HepG2 (cell line): ENCODE data around the gene GPC3. TPM values are rescaled to one million over a fixed set of nuclear protein-coding genes. Genes with fewer than 3 reads are reported as not detected.

ENCODE experiments used
- ADNP ChIP-seq: sonication (generic); formaldehyde crosslinking; IDR thresholded peaks from 2 replicates; pipeline ENCODE4 v1.4.0; 2020; ENCODE audit warnings: missing genetic modification reagents
- AGO1 ChIP-seq: fragments of 200-400 bp; formaldehyde crosslinking; IDR thresholded peaks from 2 replicates; pipeline ENCODE4 v1.6.1; 2017; ENCODE audit warnings: mild to moderate bottlenecking, low read depth, low read length, moderate library complexity; ENCODE audit not compliant: poor library complexity, severe bottlenecking
- ARID2 ChIP-seq: sonication (generic); formaldehyde crosslinking; IDR thresholded peaks from 2 replicates; pipeline ENCODE4 v1.8.1; 2022; ENCODE audit warnings: mild to moderate bottlenecking, missing genetic modification reagents, borderline replicate concordance
- BRCA1 ChIP-seq: sonication (generic); formaldehyde crosslinking; IDR thresholded peaks from 2 replicates; pipeline ENCODE4 v1.4.0; 2020; ENCODE audit warnings: missing genetic modification reagents
- CAMTA2 ChIP-seq: sonication (generic); formaldehyde crosslinking; IDR thresholded peaks from 2 replicates; pipeline ENCODE4 v1.4.0; 2020; ENCODE audit warnings: mild to moderate bottlenecking, missing genetic modification reagents, borderline replicate concordance
- CEBPB ChIP-seq: IDR thresholded peaks from 2 replicates; pipeline ENCODE4 v1.6.1; 2011; ENCODE audit warnings: low read depth, low read length, improper control_type of control experiment, borderline replicate concordance
- ELF3 ChIP-seq: IDR thresholded peaks from 2 replicates; pipeline ENCODE4 v1.6.1; 2016; ENCODE audit warnings: missing genetic modification reagents, missing compliant biosample characterization
- HMG20A ChIP-seq: IDR thresholded peaks from 2 replicates; pipeline ENCODE4 v1.6.1; 2016; ENCODE audit warnings: borderline replicate concordance
- KDM3A ChIP-seq: IDR thresholded peaks from 2 replicates; pipeline ENCODE4 v1.6.1; 2018; ENCODE audit warnings: low read depth, missing compliant biosample characterization
- POLR2AphosphoS5 ChIP-seq: IDR thresholded peaks from 2 replicates; pipeline ENCODE4 v1.6.1; 2012; ENCODE audit warnings: low read depth, low read length
- RBM22 ChIP-seq: fragments of 200-400 bp; formaldehyde crosslinking; optimal IDR thresholded peaks from 2 replicates; pipeline ENCODE3; 2017; ENCODE audit warnings: mild to moderate bottlenecking, low read length, moderate library complexity
- SP2 ChIP-seq: sonication (generic); formaldehyde crosslinking; IDR thresholded peaks from 2 replicates; pipeline ENCODE4 v1.5.1; 2020; ENCODE audit warnings: mild to moderate bottlenecking, missing genetic modification reagents
- THAP11 ChIP-seq: IDR thresholded peaks from 2 replicates; pipeline ENCODE4 v1.6.1; 2016; ENCODE audit warnings: missing biosample characterization, missing genetic modification reagents
- ZNF350 ChIP-seq: sonication (generic); formaldehyde crosslinking; IDR thresholded peaks from 2 replicates; pipeline ENCODE4 v1.4.0; 2020; ENCODE audit warnings: mild to moderate bottlenecking, low read depth, missing genetic modification reagents, borderline replicate concordance
- ZNF607 ChIP-seq: sonication (generic); formaldehyde crosslinking; IDR thresholded peaks from 2 replicates; pipeline ENCODE4 v1.5.1; 2020; ENCODE audit warnings: missing genetic modification reagents, mild to moderate bottlenecking, borderline replicate concordance
- ZNF644 ChIP-seq: IDR thresholded peaks from 2 replicates; pipeline ENCODE4 v1.6.1; 2016; ENCODE audit warnings: low read depth
- ZNF777 ChIP-seq: sonication (generic); formaldehyde crosslinking; IDR thresholded peaks from 2 replicates; pipeline ENCODE4 v1.4.0; 2020; ENCODE audit warnings: missing genetic modification reagents
- polyA plus RNA-seq, 8 experiments: library from polyadenylated mRNA; depleted of rRNA in 3 of 8; stranded (reverse) in 7 of 8; unstranded in 1 of 8; fragments of >200 nt; fragmentation: Illumina TruSeq in 4 of 8; extraction: Trizol in 4 of 8; gene quantifications; 2 replicates each; pipeline versions ENCODE4 v1.2.1 to v1.2.3, GENCODE V29; 2011 to 2016; ENCODE audit warnings: low read depth in 4 of 8, missing spikeins in 1 of 8, mixed read lengths in 1 of 8; ENCODE audit not compliant: insufficient read depth in 1 of 8
- total RNA-seq, 5 experiments: library from RNA; depleted of rRNA; stranded (reverse); fragments of >200 nt; fragmentation: Illumina TruSeq; extraction: Trizol; gene quantifications; 2 replicates each; pipeline ENCODE4 v1.2.3, GENCODE V29; 2016; ENCODE audit warnings: low read depth in 1 of 5
- TF ChIP-seq, protein P1 (sequence below): sonication (generic); formaldehyde crosslinking; IDR thresholded peaks from 2 replicates; pipeline ENCODE4 v1.4.0; 2020; ENCODE audit warnings: mild to moderate bottlenecking, missing genetic modification reagents
- TF ChIP-seq, protein P2 (sequence below): sonication (generic); formaldehyde crosslinking; IDR thresholded peaks from 2 replicates; pipeline ENCODE4 v1.5.1; 2020; ENCODE audit warnings: mild to moderate bottlenecking, missing genetic modification reagents, moderate library complexity
- TF ChIP-seq, protein P3 (sequence below): sonication (generic); formaldehyde crosslinking; conservative IDR thresholded peaks from 2 replicates; pipeline ENCODE4 v1.4.0; 2020; ENCODE audit warnings: missing genetic modification reagents

GPC3 gene
- total and polyA plus RNA-seq, 2 of the 13 experiments (the other 11 are each of a cell fraction or from before 2014, with no cell fraction given), result 1,799 to 3,263 TPM

DNA sequence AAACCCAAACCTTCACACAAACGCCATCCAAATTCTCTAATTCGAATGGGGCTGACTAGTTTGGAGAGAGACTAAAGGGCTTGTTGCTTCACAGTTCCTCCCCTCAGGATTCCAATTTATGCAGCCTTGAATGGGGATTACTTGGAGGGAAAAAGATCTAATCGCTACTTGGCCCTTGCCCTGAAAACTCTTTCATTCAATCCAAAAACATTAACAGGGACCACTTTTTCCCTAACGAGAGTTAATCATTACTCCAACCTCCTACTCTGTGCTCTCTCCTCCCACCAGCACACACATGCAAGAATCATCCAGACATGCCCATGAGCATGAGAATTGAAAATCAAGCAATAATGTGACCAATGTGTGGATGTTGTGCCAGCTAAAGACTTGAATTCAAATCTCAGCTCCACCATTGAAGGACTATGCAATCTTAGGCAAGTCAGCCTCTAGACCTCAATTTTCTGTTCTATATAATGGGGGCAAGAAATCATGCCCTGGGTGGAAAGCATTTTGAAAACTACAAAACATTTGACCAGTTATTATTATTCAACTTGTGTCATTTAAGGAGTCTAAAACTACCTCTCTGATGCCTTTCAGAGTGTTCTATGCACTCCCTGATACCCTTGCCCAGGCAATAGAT, 34.3 kb upstream of the GPC3 start (continued):
- TF ChIP-seq, protein P1, sequence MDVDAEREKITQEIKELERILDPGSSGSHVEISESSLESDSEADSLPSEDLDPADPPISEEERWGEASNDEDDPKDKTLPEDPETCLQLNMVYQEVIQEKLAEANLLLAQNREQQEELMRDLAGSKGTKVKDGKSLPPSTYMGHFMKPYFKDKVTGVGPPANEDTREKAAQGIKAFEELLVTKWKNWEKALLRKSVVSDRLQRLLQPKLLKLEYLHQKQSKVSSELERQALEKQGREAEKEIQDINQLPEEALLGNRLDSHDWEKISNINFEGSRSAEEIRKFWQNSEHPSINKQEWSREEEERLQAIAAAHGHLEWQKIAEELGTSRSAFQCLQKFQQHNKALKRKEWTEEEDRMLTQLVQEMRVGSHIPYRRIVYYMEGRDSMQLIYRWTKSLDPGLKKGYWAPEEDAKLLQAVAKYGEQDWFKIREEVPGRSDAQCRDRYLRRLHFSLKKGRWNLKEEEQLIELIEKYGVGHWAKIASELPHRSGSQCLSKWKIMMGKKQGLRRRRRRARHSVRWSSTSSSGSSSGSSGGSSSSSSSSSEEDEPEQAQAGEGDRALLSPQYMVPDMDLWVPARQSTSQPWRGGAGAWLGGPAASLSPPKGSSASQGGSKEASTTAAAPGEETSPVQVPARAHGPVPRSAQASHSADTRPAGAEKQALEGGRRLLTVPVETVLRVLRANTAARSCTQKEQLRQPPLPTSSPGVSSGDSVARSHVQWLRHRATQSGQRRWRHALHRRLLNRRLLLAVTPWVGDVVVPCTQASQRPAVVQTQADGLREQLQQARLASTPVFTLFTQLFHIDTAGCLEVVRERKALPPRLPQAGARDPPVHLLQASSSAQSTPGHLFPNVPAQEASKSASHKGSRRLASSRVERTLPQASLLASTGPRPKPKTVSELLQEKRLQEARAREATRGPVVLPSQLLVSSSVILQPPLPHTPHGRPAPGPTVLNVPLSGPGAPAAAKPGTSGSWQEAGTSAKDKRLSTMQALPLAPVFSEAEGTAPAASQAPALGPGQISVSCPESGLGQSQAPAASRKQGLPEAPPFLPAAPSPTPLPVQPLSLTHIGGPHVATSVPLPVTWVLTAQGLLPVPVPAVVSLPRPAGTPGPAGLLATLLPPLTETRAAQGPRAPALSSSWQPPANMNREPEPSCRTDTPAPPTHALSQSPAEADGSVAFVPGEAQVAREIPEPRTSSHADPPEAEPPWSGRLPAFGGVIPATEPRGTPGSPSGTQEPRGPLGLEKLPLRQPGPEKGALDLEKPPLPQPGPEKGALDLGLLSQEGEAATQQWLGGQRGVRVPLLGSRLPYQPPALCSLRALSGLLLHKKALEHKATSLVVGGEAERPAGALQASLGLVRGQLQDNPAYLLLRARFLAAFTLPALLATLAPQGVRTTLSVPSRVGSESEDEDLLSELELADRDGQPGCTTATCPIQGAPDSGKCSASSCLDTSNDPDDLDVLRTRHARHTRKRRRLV (CRISPR knock-in tag), result no peak
- TF ChIP-seq ZNF644 (CRISPR knock-in tag), result no peak
- TF ChIP-seq ADNP, result 0 out of 2 replicates have a peak, but pooled peaks have one; percentile 10
- no peak for TF ChIP-seq ELF3
- TF ChIP-seq, protein P2, sequence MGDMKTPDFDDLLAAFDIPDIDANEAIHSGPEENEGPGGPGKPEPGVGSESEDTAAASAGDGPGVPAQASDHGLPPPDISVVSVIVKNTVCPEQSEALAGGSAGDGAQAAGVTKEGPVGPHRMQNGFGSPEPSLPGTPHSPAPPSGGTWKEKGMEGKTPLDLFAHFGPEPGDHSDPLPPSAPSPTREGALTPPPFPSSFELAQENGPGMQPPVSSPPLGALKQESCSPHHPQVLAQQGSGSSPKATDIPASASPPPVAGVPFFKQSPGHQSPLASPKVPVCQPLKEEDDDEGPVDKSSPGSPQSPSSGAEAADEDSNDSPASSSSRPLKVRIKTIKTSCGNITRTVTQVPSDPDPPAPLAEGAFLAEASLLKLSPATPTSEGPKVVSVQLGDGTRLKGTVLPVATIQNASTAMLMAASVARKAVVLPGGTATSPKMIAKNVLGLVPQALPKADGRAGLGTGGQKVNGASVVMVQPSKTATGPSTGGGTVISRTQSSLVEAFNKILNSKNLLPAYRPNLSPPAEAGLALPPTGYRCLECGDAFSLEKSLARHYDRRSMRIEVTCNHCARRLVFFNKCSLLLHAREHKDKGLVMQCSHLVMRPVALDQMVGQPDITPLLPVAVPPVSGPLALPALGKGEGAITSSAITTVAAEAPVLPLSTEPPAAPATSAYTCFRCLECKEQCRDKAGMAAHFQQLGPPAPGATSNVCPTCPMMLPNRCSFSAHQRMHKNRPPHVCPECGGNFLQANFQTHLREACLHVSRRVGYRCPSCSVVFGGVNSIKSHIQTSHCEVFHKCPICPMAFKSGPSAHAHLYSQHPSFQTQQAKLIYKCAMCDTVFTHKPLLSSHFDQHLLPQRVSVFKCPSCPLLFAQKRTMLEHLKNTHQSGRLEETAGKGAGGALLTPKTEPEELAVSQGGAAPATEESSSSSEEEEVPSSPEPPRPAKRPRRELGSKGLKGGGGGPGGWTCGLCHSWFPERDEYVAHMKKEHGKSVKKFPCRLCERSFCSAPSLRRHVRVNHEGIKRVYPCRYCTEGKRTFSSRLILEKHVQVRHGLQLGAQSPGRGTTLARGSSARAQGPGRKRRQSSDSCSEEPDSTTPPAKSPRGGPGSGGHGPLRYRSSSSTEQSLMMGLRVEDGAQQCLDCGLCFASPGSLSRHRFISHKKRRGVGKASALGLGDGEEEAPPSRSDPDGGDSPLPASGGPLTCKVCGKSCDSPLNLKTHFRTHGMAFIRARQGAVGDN (CRISPR knock-in tag), result no peak
- TF ChIP-seq AGO1, result no peak
- TF ChIP-seq CAMTA2 (CRISPR knock-in tag), result no peak
- no peak for TF ChIP-seq BRCA1
- no peak for TF ChIP-seq RBM22
- TF ChIP-seq HMG20A (CRISPR knock-in tag), result peak; percentile 19; the same call in 1 of the 2 replicates
- TF ChIP-seq POLR2AphosphoS5, result peak; percentile 46; the same call in 1 of the 2 replicates
- TF ChIP-seq ARID2 (CRISPR knock-in tag), result no peak
- TF ChIP-seq, protein P3, sequence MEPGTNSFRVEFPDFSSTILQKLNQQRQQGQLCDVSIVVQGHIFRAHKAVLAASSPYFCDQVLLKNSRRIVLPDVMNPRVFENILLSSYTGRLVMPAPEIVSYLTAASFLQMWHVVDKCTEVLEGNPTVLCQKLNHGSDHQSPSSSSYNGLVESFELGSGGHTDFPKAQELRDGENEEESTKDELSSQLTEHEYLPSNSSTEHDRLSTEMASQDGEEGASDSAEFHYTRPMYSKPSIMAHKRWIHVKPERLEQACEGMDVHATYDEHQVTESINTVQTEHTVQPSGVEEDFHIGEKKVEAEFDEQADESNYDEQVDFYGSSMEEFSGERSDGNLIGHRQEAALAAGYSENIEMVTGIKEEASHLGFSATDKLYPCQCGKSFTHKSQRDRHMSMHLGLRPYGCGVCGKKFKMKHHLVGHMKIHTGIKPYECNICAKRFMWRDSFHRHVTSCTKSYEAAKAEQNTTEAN (CRISPR knock-in tag), result no peak
- TF ChIP-seq ZNF607, result no peak
- no peak; the same call in 1 of the 2 replicates for TF ChIP-seq THAP11 (CRISPR knock-in tag)
- TF ChIP-seq KDM3A (CRISPR knock-in tag), result no peak
- no peak for TF ChIP-seq CEBPB
- no peak for TF ChIP-seq ZNF777
- TF ChIP-seq ZNF350 (CRISPR knock-in tag), result no peak
- no peak for TF ChIP-seq SP2 (CRISPR knock-in tag)
